HL-60 (cell line): ENCODE measurements around the gene SLC25A21.

Experiments used
- GABPA ChIP-seq: IDR thresholded peaks from 2 replicates; pipeline ENCODE4 v1.6.1; 2012; ENCODE audit warnings: low read depth
- POLR2AphosphoS5 ChIP-seq: IDR thresholded peaks from 2 replicates; pipeline ENCODE4 v1.6.1; 2012; ENCODE audit warnings: low read depth
- SPI1 ChIP-seq: IDR thresholded peaks from 2 replicates; pipeline ENCODE4 v1.6.1; 2012; ENCODE audit warnings: low read depth, mild to moderate bottlenecking, borderline replicate concordance
- TF ChIP-seq, protein P1 (sequence below): IDR thresholded peaks from 2 replicates; pipeline ENCODE4 v1.6.1; 2012; ENCODE audit warnings: low read depth; ENCODE audit not compliant: insufficient replicate concordance
- TF ChIP-seq, protein P2 (sequence below): IDR thresholded peaks from one replicate; pipeline ENCODE4 v1.5.1; 2011; ENCODE audit warnings: low read length, control low read depth, inconsistent platforms; ENCODE audit not compliant: insufficient read depth

DNA sequence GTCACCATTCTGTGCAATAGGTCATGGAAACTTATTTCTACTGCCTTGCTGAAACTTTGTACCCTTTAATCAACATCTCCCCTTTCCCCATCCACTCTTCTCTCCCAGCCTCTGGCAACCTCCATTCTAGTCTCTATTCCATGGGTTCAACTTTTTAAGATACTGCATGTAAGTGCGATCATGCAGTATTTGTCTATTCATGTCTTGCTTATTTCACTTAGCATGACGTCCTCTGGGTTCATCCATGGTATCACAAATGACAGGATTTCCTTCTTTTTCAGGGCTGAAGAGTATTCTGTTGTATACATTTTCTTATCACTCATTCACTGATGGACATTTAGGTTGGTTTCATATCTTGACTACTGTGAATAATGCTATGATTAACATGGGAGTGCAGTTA, 288.4 kb downstream of the SLC25A21 start:
- TF ChIP-seq, protein P1, sequence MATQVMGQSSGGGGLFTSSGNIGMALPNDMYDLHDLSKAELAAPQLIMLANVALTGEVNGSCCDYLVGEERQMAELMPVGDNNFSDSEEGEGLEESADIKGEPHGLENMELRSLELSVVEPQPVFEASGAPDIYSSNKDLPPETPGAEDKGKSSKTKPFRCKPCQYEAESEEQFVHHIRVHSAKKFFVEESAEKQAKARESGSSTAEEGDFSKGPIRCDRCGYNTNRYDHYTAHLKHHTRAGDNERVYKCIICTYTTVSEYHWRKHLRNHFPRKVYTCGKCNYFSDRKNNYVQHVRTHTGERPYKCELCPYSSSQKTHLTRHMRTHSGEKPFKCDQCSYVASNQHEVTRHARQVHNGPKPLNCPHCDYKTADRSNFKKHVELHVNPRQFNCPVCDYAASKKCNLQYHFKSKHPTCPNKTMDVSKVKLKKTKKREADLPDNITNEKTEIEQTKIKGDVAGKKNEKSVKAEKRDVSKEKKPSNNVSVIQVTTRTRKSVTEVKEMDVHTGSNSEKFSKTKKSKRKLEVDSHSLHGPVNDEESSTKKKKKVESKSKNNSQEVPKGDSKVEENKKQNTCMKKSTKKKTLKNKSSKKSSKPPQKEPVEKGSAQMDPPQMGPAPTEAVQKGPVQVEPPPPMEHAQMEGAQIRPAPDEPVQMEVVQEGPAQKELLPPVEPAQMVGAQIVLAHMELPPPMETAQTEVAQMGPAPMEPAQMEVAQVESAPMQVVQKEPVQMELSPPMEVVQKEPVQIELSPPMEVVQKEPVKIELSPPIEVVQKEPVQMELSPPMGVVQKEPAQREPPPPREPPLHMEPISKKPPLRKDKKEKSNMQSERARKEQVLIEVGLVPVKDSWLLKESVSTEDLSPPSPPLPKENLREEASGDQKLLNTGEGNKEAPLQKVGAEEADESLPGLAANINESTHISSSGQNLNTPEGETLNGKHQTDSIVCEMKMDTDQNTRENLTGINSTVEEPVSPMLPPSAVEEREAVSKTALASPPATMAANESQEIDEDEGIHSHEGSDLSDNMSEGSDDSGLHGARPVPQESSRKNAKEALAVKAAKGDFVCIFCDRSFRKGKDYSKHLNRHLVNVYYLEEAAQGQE = no peak
- TF ChIP-seq, protein P2, sequence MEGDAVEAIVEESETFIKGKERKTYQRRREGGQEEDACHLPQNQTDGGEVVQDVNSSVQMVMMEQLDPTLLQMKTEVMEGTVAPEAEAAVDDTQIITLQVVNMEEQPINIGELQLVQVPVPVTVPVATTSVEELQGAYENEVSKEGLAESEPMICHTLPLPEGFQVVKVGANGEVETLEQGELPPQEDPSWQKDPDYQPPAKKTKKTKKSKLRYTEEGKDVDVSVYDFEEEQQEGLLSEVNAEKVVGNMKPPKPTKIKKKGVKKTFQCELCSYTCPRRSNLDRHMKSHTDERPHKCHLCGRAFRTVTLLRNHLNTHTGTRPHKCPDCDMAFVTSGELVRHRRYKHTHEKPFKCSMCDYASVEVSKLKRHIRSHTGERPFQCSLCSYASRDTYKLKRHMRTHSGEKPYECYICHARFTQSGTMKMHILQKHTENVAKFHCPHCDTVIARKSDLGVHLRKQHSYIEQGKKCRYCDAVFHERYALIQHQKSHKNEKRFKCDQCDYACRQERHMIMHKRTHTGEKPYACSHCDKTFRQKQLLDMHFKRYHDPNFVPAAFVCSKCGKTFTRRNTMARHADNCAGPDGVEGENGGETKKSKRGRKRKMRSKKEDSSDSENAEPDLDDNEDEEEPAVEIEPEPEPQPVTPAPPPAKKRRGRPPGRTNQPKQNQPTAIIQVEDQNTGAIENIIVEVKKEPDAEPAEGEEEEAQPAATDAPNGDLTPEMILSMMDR = no peak
- TF ChIP-seq POLR2AphosphoS5 (no peak), SPI1 (no peak), GABPA (no peak)
